Measurements from ENCODE around the gene SCYGR6. TPM values are rescaled to one million over a fixed set of nuclear protein-coding genes. Genes with fewer than 3 reads are reported as not detected.

Gene SCYGR6, protein sequence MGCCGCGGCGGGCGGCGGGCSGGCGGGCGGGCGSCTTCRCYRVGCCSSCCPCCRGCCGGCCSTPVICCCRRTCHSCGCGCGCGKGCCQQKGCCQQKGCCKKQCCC
- total RNA-seq: not detected in 2 replicates
- long read RNA-seq: 0 reads

DNA sequence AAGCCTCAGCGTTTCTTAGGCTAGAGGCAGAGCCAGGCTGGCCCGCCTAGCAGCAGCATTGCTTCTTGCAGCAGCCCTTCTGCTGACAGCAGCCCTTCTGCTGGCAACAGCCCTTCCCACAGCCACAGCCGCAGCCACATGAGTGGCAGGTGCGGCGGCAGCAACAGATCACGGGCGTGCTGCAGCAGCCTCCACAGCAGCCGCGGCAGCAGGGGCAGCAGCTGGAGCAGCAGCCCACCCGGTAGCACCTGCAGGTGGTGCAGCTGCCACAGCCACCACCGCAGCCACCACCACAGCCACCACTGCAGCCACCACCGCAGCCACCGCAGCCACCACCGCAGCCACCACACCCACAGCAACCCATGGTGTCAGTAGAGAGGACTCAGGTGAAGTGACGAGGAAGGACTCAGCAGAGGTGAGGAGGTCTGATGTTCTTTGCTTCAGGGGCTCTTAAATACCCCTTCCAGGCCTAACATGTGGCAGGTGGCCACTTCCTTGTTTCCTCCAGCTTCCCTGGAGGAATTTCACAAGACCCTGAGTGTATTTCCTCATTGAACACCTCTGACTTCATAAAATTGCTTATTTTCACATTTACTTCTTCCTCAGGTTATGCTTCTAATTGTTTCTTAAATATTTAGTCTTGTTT lies at the start of gene SCYGR6:
TSS of gene SCYGR6 (minus strand) at position 364 of the 646 bp plus-strand sequence. CDS start at position 364, 0 bp downstream.
- Mint-ChIP-seq H3K4me1 (no peaks in the 10 kb centered on the region), H3K4me3 (no peak within 1 kb of the TSS), H3K27me3 (ENCODE audit: low read depth) (peaks cover 7% of the 10 kb centered on the region), H3K9me3 (no peaks in the 10 kb centered on the region), H3K27ac (ENCODE audit: unreplicated experiment) (no peak within 1 kb of the TSS), H3K36me3 (ENCODE audit: low read depth) (no peaks in the 10 kb centered on the region)
- TF ChIP-seq, protein P1, sequence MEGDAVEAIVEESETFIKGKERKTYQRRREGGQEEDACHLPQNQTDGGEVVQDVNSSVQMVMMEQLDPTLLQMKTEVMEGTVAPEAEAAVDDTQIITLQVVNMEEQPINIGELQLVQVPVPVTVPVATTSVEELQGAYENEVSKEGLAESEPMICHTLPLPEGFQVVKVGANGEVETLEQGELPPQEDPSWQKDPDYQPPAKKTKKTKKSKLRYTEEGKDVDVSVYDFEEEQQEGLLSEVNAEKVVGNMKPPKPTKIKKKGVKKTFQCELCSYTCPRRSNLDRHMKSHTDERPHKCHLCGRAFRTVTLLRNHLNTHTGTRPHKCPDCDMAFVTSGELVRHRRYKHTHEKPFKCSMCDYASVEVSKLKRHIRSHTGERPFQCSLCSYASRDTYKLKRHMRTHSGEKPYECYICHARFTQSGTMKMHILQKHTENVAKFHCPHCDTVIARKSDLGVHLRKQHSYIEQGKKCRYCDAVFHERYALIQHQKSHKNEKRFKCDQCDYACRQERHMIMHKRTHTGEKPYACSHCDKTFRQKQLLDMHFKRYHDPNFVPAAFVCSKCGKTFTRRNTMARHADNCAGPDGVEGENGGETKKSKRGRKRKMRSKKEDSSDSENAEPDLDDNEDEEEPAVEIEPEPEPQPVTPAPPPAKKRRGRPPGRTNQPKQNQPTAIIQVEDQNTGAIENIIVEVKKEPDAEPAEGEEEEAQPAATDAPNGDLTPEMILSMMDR (conservative IDR thresholded peaks at IDR 0.05): no peak
- DNase-seq (ENCODE audit: low read depth, low spot score): no peak

DNA sequence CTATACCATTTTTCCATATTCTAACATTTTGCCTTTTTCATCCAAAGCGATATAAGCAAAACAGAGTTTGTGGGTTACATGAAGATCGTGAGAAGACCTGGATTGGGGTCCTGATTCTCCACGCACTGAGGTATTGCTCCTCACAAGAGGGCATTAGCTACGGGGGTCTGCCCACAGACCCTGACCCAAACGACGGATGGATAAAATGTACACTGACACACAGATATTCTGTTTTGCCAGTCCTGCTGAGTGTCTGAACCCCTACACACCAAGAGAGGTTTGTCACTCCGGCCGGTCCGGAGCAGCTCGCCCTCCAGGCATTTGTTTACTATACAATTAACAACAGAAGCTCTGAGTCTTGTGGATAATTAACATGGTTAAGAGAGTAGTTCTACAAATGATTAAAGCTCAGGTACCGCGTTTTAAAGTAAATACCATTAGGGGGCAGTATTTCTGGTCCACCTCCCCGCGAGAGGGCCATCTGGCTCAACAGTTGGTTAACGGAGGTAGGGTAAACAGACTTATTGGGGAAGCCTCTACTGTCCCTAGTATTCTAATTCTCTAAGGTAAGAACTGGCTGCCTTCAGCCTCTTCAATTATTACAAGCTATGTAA lies 49.6 kb upstream of the SCYGR6 start:
- DNase-seq (ENCODE audit: low read depth, low spot score): no peak
- no peak overlapping the region for H3K27ac Mint-ChIP-seq (ENCODE audit: unreplicated experiment)
- no peaks in the 10 kb centered on the region for H3K9me3 Mint-ChIP-seq
- H3K36me3 Mint-ChIP-seq (ENCODE audit: low read depth): no peaks in the 10 kb centered on the region
- H3K4me3 Mint-ChIP-seq: no peak overlapping the region
- H3K27me3 Mint-ChIP-seq (ENCODE audit: low read depth): no peaks in the 10 kb centered on the region
- no peaks in the 10 kb centered on the region for H3K4me1 Mint-ChIP-seq
- TF ChIP-seq, protein P1 (conservative IDR thresholded peaks at IDR 0.05): peak; percentile 45

DNA sequence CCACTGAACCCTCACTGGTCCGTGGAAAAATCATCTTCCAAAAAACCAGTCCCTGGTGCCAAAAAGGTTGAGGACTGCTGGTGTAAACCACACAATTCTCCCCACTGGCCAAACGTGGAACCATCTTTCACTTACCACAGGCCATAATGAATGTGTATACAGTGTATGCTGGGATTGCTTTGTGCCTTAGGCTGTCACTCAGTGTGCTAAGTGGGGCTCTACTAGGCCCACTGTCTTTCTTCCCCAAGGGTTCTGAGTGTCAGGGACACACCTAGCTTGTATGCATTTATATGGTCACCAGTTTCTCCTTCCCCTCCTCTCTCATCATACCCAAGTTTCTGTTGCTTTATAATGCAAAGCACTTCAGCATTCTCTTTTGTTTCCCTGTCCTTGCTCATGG lies 48.4 kb upstream of the SCYGR6 start:
- TF ChIP-seq, protein P1 (conservative IDR thresholded peaks at IDR 0.05): no peak
- no peak for DNase-seq (ENCODE audit: low read depth, low spot score)
- no peaks in the 10 kb centered on the region for H3K27me3 Mint-ChIP-seq (ENCODE audit: low read depth)
- H3K4me3 Mint-ChIP-seq: no peak overlapping the region
- no peaks in the 10 kb centered on the region for H3K9me3 Mint-ChIP-seq
- H3K27ac Mint-ChIP-seq (ENCODE audit: unreplicated experiment): no peak overlapping the region
- no peaks in the 10 kb centered on the region for H3K36me3 Mint-ChIP-seq (ENCODE audit: low read depth)
- H3K4me1 Mint-ChIP-seq: no peaks in the 10 kb centered on the region

DNA sequence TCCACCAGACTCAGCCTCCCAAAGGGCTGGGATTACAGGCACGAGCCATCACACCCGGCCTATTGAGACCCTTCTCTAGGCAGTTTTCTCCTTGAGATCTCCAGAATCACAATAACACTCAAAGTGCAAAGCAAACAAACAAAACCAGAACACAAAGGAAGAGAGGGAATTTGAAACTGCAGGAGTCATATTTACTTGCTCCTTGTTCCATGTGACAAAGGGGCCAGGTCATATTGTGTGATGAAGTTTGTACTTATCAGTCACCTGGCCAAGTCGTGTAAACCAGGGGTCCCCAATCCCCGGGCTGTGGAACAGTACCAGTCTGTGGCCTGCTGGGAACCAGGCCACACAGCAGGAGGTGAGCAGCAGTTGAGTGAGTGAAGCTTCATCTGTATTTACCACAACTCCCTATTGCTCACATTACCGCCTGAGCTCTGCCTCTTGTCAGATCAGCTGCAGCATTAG lies 47.7 kb upstream of the SCYGR6 start:
- no peaks in the 10 kb centered on the region for H3K36me3 Mint-ChIP-seq (ENCODE audit: low read depth)
- H3K27ac Mint-ChIP-seq (ENCODE audit: unreplicated experiment): no peak overlapping the region
- H3K4me3 Mint-ChIP-seq: no peak overlapping the region
- no peaks in the 10 kb centered on the region for H3K9me3 Mint-ChIP-seq
- TF ChIP-seq, protein P1 (conservative IDR thresholded peaks at IDR 0.05): no peak
- no peaks in the 10 kb centered on the region for H3K27me3 Mint-ChIP-seq (ENCODE audit: low read depth)
- no peaks in the 10 kb centered on the region for H3K4me1 Mint-ChIP-seq
- no peak for DNase-seq (ENCODE audit: low read depth, low spot score)

DNA sequence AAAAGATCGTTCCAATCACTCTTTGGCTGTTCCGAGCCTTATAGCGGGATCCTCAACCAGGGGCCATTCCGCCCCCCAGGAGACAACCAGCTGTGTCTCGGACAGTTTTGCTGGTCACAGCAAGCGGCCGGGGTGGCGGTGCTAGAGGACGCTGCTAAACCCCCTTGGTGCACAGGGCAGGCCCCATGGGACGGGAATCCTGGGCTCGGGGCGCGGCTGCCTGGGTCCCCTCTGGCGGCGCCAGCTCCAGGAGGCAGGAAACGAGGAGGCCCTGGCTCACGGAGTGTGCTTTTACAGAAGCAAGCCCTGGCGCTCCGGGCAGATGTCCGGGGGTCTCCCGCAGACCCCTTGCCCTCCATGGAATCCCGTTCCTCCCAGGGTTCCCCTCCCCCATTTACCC lies 43.3 kb upstream of the SCYGR6 start:
- TF ChIP-seq, protein P1 (conservative IDR thresholded peaks at IDR 0.05): no peak
- DNase-seq (ENCODE audit: low read depth, low spot score): no peak
- Mint-ChIP-seq H3K9me3 (no peaks in the 10 kb centered on the region), H3K27me3 (ENCODE audit: low read depth) (no peaks in the 10 kb centered on the region), H3K4me3 (no peak overlapping the region), H3K27ac (ENCODE audit: unreplicated experiment) (no peak overlapping the region), H3K4me1 (peaks cover 5% of the 10 kb centered on the region), H3K36me3 (ENCODE audit: low read depth) (no peaks in the 10 kb centered on the region)
